ENCODE results near the gene SRGAP2B. TPM values are rescaled to one million over a fixed set of nuclear protein-coding genes. Genes with fewer than 3 reads are reported as not detected.
"Not testable (repeated sequence)": the region's sequence is repeated elsewhere in the genome, so short reads cannot be mapped to it uniquely, and the experiment has no call there.

Gene SRGAP2B
- total and polyA plus RNA-seq, 2 of the 4 experiments (the other 2 are of a cell fraction), result 15.9 to 50.7 TPM

DNA sequence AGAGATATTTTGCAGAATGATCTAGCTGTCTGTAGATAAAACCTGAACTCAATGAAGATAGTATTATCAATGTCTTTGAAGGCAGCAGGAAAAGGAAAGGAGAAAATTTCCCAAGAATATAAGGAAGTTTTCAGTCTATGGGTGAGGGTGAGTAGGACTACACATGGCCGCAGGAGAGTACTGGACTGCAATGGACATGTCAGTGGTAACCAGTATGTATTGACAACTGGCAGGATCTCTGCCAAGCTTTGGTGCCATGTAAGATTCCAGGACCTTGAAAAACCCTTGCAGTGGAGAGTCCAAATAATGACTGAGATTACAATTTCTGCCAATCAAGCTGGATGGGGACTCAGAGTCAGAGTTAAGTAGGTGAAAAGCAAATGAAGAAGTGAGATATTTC lies 30.0 kb upstream of the SRGAP2B start:
- intact Hi-C loops (cut with micrococcal nuclease); H3K4me2 ChIP-seq (ENCODE audit: low read depth, low read length); BruUV-seq (replicated peaks): not testable (repeated sequence)

DNA sequence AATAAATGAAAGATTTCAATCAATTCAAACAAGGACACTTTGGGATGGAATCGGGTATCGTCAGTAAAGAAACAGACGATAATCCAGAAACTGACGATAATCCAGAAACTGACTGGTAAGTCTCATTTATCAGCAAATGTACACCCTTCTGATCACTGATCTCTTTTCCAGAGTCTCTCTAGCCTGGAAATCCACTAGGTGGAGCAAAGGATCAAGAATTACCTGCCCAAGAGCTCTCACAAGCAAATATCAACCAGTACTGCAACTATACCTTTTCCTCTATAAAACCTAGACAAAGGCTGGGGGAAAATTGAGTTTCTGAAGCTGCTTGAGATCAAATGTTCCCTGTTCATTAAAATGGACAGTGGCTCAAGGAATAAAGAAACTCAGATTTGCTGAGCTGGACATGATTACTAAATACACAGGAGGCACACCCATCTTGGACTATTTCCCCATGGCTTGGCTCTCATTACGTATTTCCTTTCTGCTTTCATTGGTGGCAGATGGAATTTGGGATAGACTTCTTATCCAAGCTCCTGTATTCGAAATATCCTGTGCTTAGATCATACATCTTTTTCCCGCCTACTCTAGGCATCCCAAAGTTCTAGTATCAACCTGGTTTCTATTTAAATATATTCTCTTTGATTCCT lies 29.0 kb upstream of the SRGAP2B start:
- WGBS, 2 experiments (ENCODE audit: extremely low coverage in 2 of 2, insufficient read length in 1 of 2), result no CpG with 5 or more reads among the region's 7 CpGs
- H2BK20ac ChIP-seq (ENCODE audit: low read depth, low read length); in situ Hi-C loops (cut with MboI; ENCODE audit: low sequenced_read_pairs); H2BK15ac ChIP-seq (ENCODE audit: low read depth, low read length); H4K8ac ChIP-seq (ENCODE audit: low read depth in 2 of 2, low read length in 2 of 2); H3K9me3 ChIP-seq (ENCODE audit: control insufficient read depth, insufficient read depth, low read length); H3K56ac ChIP-seq (ENCODE audit: extremely low read depth, insufficient read depth, low read length); BruUV-seq (replicated peaks); intact Hi-C loops (cut with micrococcal nuclease); POLR2A ChIA-PET (ENCODE audit: unreplicated experiment); H3K23ac ChIP-seq (ENCODE audit: low read depth, low read length); H3K9ac ChIP-seq (ENCODE audit: low read depth, low read length); H3K4me3 ChIP-seq (ENCODE audit: insufficient read depth, low read depth, low read length); H3K4ac ChIP-seq (ENCODE audit: low read depth, low read length); H4K20me1 ChIP-seq (ENCODE audit: insufficient read depth, low read length); CTCF ChIA-PET; H2AK9ac ChIP-seq (replicated peaks; ENCODE audit: low read depth, low read length, poor library complexity); H2AK5ac ChIP-seq (ENCODE audit: low read depth, low read length); H3K4me1 ChIP-seq (ENCODE audit: control insufficient read depth, insufficient read depth, low read length); H3K14ac ChIP-seq (replicated peaks; ENCODE audit: low read depth, low read length); H2BK5ac ChIP-seq (ENCODE audit: low read depth, low read length, poor library complexity, severe bottlenecking); H2BK120ac ChIP-seq (ENCODE audit: low read depth, low read length); H3K36me3 ChIP-seq (ENCODE audit: control insufficient read depth, insufficient read depth, low read length); H3K27ac ChIP-seq (ENCODE audit: insufficient read depth, low read length); H3K9me1 ChIP-seq (ENCODE audit: insufficient read depth, low read length); H4K5ac ChIP-seq (ENCODE audit: low read depth, low read length); H3K18ac ChIP-seq (ENCODE audit: low read depth, low read length); DNase-seq; dilution Hi-C loops (cut with HindIII; ENCODE audit: low sequenced_read_pairs, unreplicated experiment); H4K91ac ChIP-seq (ENCODE audit: insufficient read depth, low read depth, low read length); H2AFZ ChIP-seq (replicated peaks; ENCODE audit: low read length, poor library complexity); H3K79me1 ChIP-seq (ENCODE audit: low read depth in 1 of 2, low read length in 2 of 2); H3K4me2 ChIP-seq (ENCODE audit: low read depth, low read length); H3K27me3 ChIP-seq (ENCODE audit: control insufficient read depth, insufficient read depth, low read length): not testable (repeated sequence)
- peak; percentile 33; the same call in 1 of the 2 replicates for ATAC-seq (ENCODE audit: low read depth)

More for the DNA sequence above, 30.0 kb upstream of the SRGAP2B start:
- H3K9me3 ChIP-seq (ENCODE audit: control insufficient read depth, insufficient read depth, low read length); H2BK5ac ChIP-seq (ENCODE audit: low read depth, low read length, poor library complexity, severe bottlenecking); H3K4me3 ChIP-seq (ENCODE audit: insufficient read depth, low read depth, low read length); H3K9ac ChIP-seq (ENCODE audit: low read depth, low read length); H3K14ac ChIP-seq (replicated peaks; ENCODE audit: low read depth, low read length); H3K79me1 ChIP-seq (ENCODE audit: low read depth in 1 of 2, low read length in 2 of 2); H4K20me1 ChIP-seq (ENCODE audit: insufficient read depth, low read length); H2AK5ac ChIP-seq (ENCODE audit: low read depth, low read length); CTCF ChIA-PET; H4K5ac ChIP-seq (ENCODE audit: low read depth, low read length); dilution Hi-C loops (cut with HindIII; ENCODE audit: low sequenced_read_pairs, unreplicated experiment); H3K18ac ChIP-seq (ENCODE audit: low read depth, low read length); H2AFZ ChIP-seq (replicated peaks; ENCODE audit: low read length, poor library complexity); H3K36me3 ChIP-seq (ENCODE audit: control insufficient read depth, insufficient read depth, low read length); H2BK20ac ChIP-seq (ENCODE audit: low read depth, low read length); H3K4ac ChIP-seq (ENCODE audit: low read depth, low read length); H2AK9ac ChIP-seq (replicated peaks; ENCODE audit: low read depth, low read length, poor library complexity); H2BK15ac ChIP-seq (ENCODE audit: low read depth, low read length); H2BK120ac ChIP-seq (ENCODE audit: low read depth, low read length); in situ Hi-C loops (cut with MboI; ENCODE audit: low sequenced_read_pairs); ATAC-seq (ENCODE audit: low read depth); H3K4me1 ChIP-seq (ENCODE audit: control insufficient read depth, insufficient read depth, low read length); H4K8ac ChIP-seq (ENCODE audit: low read depth in 2 of 2, low read length in 2 of 2); H3K9me1 ChIP-seq (ENCODE audit: insufficient read depth, low read length); POLR2A ChIA-PET (ENCODE audit: unreplicated experiment); H4K91ac ChIP-seq (ENCODE audit: insufficient read depth, low read depth, low read length); H3K27me3 ChIP-seq (ENCODE audit: control insufficient read depth, insufficient read depth, low read length); H3K23ac ChIP-seq (ENCODE audit: low read depth, low read length); H3K56ac ChIP-seq (ENCODE audit: extremely low read depth, insufficient read depth, low read length); H3K27ac ChIP-seq (ENCODE audit: insufficient read depth, low read length); DNase-seq: not testable (repeated sequence)
- no CpG with 5 or more reads among the region's 1 CpG for WGBS, 2 experiments (ENCODE audit: extremely low coverage in 2 of 2, insufficient read length in 1 of 2)
